GM03348 (cell line): ENCODE measurements around the gene MARCHF9.
A peak's percentile ranks its signal among the peaks of the same experiment; 100 is the strongest.
"Not testable (repeated sequence)": the region's sequence is repeated elsewhere in the genome, so short reads cannot be mapped to it uniquely, and the experiment has no call there.

Experiments used
- DNase-seq: peaks from one replicate; pipeline ENCODE4 v3.0.0; 2012; ENCODE audit warnings: low spot score

MARCHF9 gene

DNA sequence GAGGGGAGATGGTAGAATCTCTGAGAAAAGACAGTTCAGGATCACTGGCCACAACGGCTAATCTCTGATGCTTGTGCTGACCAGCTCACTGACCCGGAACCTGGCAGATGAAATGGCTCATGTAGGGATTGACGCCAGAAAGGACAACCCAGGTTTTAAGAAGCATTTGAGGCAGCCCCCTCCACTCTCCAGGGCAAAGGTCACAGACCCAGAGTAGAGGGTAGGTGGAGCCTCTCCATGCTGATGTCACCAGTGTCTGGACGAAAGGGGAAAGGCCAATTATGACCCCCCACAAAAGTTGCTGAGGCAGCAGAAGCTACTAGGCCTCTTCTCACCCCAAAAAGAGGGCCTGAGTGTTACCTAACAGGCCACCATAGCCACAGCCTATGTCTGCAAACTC, 15.8 kb downstream of the MARCHF9 start:
- no peak for DNase-seq

DNA sequence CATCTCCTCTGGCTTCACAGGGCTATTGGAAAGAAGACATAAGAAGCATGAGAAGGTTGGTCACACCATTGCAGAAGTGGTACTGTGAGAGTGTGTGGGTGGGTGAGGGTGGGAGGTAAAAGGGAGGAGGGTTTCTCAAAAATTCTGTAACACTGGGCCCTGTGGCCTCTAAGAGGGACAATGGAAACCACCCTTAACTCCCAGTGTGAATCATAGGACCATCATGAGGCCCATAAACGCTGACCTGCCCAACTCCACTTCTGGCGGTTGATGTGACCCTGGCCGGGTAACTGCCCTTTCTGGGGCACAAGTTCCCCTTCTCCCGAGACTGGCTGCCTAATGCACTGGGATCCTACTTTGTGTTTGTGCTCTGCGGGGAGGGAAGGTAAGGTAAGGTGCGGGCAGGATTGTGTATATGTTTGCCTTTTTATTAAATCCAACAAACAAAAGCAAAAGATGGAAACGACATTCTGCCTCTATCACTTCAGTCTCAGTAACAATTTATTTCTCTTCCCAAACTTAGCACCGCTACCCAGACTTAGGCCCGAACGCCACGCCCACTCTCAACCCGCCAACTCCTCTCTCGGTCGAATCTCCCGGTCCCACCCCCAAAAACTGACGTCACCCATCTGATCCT, 16.5 kb downstream of the MARCHF9 start:
- peak; percentile 94 for DNase-seq

DNA sequence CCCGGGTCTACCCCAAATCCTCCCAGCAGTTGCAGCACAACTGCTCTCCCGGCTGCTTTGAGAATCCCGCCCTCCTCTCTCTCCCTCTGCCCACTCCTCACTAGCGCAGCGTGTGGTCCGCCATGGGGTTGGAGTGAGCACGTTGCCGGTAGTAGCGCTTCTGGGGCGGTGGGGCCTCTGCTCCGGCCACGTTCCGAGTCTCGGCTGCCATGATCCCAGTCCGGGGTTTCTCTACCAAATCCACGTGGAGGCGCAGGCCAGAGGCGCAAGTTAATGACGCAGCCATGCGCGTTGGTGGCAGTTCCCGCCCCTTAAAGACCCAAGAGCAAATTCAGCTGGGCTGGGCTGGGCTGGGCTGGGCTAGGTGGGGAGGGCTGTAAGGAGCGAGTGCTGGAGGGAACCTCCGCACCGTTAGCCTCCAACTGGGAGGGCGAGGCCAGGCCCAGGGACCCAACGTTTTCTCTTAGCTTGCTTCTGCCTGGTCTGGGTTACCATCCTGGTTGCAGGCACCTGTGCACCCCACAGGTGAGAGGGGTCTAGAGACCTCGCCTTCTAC, 17.0 kb downstream of the MARCHF9 start, which contains the start of gene METTL1:
METTL1 (minus strand) TSS at position 233 of the 556 bp plus-strand sequence; CDS start at position 211, 22 bp downstream.
- peak; percentile 95 for DNase-seq

DNA sequence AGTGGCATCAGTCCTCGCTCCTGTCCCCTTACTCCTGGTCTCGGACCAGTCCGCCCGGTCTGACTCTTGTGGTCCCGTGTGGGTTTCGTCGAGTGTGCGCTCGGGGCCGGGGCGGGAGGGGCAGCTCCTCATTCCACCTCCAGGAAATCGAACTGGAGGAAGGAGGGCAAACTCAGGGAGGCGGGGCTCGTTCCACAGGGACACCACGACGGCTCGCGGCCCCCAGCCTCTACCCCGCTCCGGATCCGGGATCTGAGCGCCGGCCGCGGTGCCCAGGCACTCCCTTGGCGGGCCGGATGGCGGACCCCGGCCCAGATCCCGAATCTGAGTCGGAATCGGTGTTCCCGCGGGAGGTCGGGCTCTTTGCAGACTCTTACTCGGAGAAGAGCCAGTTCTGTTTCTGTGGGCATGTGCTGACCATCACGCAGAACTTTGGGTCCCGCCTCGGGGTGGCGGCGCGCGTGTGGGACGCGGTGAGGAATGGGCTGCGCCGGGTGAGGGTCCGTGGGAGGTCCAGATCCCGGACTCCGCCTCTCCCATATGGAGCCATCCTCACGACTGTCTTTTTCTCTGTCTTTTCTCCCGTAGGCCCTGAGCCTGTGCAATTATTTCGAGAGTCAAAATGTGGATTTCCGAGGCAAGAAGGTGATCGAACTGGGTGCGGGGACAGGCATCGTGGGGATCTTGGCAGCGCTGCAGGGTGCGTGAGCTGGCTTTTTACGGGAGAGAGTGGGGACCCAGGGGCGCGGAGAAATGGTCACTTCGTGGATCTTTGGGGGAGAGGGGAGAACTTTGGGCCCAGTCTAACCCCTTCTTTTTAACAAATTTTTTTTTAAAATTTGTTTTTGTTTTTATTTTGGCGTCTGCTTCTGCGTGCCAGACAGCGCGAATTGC, 17.8 kb downstream of the MARCHF9 start, which contains the start of gene EEF1AKMT3:
EEF1AKMT3 (plus strand) TSS at position 186 of the 894 bp plus-strand sequence; CDS start at position 297, 111 bp downstream.
- peak; percentile 81 for DNase-seq

DNA sequence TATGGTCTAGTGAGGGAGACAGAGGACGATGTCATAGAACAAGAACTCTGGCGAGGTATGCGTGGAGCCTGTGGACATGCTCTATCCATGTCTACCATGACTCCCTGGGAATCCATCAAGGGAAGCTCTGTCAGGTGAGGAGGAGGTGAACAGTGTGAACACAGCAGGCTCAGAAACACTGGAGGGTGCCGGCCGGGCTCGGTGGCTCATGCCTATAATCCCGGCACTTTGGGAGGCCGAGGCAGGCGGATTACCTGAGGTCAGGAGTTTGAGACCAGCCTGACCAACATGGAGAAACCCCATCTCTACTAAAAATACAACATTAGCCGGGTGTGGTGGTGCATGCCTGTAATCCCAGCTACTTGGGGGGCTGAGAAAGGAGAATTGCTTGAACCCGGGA, 19.7 kb downstream of the MARCHF9 start:
- not testable (repeated sequence) for DNase-seq

DNA sequence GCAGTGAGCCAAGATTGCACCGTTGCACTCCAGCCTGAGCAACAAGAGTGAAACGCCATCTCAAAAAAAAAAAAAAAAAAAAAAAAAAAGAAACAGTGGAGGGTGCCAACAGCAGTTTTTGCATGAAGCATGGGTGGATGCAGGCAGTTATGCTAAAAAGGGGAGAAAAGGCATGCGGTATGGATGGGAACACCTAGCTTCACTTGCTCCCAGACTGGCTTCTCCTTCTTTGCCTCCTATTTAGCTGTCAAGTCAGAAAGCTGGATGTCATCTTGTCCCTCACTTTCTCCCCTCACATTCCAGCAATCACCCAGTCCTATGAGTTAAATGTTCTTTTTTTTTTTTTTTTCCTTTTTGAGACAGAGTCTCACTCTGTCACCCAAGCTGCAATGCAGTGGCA, 20.1 kb downstream of the MARCHF9 start:
- DNase-seq, result no peak

DNA sequence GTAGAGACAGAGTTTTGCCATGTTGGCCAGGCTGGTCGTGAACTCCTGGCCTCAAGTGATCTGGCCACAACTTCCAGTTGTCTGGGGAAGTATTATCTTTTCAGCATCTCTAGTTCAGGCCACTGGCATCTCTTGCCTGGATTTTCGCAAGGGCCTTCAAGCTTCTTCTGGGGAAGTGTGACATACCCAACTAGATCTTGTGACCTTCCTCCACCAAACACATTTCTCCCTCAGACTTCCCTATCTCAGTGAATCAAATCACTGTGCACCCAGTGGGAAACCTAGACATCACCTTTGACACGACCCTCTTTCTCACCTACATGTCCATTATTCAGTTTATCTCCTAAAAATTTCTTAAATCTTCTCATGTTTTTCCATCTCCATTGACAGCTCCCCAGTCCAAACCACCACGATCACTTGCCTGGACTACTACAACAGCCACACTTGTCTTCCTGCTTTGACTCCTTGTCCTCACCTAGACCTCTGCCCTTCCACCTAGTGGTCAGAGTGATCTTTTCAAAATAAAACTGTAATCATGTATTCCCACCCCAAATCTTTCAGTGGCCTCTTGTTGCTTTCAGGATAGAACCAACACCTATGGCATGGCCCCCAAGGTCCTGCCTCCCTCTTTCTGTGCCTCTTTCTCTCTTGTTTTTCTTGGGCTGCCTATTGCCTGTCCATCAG, 20.8 kb downstream of the MARCHF9 start:
- no peak for DNase-seq

DNA sequence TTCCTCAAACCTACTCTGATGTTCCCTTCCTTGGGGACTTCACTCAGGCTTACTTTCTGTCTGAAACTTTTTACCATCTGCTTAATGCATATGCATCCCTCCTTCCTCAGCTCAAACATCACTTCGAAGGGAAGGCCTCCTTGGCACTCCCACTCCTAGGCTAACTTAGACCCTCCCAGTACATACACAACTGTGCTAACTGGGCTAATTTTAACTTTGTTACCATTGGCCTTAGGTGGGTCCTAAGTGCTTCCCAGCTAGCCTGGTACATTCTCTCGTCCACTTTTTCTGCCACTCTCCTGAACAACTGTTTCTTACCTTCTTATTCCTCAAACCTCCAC, 21.3 kb downstream of the MARCHF9 start:
- DNase-seq, result no peak

DNA sequence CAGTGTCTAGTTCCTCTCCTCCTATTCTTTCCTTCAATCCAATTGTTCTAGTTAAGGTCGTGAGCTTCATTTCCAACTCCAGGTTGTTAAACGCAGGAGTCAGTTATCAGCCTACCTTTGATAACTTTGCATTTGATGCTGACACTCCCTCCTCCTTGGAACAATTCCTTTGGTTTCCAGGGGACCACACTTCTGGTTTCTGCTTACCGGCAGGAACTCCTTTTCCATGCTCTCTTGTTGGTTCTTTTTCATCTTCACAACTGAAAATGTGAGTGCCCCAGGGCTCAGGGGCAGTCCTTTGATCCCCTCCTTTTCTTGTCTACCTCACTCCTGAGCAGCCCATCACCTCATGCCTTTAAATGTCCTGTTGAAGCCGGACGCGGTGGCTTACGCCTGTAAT, 22.5 kb downstream of the MARCHF9 start:
- no peak for DNase-seq

DNA sequence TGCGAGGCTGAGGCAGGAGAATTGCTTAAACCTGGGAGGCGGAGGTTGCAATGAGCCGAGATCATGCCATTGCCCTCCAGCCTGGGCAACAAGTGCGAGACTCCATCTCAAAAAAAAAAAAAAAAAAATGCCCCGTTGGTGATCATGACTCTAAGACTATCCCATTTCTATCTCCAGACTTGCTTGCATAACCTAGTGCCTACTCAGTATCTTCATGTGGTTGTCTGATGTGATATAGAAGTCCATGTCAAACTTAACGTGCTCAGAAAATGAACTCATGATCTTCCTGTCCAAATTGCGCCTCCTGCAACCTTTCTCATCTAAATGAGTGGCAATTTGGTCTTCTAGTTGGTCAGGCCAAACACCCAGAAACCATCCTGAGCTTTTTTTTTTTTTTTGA, 23.0 kb downstream of the MARCHF9 start:
- DNase-seq, result no peak

DNA sequence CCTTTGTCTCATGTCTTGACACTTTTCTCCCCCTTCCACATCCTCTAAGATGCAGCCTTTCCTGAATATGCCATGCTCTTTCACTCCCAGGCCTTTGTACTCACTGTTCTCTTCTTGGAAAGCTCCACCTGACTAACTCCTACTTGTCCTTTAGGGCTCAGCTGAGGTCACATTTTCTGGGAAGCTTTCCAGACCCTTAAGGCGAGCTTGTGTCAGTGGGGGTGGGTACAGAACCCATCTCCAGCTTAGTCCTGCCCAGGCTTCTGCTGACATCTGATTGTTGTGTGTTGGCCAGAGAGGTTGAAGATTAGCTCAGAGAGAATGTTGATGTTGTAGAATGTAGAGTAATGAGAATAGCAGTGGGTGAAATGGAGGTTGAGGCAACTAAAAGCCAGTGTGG, 24.8 kb downstream of the MARCHF9 start:
- DNase-seq, result no peak

DNA sequence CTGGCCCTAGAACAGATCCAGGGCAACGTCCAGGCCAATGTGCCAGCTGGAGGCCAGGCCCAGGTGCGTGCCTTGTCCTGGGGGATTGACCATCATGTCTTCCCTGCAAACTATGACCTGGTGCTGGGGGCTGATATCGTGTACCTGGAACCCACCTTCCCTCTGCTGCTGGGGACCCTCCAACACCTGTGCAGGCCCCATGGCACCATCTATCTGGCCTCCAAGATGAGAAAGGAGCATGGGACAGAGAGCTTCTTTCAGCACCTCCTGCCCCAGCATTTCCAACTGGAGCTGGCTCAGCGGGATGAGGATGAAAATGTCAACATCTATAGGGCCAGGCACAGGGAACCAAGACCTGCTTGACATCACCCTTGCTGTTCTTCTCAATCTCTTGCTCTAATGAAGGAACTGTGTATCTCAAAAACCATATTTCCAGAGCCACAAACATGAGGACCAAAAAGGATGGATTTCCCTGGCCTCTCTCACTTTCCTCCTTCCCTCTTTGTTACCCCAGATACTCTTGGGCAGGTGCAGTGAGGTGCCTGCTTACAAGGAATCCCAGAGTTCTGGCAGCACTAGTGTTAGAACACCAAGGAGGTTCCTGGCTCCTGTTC, 25.5 kb downstream of the MARCHF9 start:
- no peak for DNase-seq

DNA sequence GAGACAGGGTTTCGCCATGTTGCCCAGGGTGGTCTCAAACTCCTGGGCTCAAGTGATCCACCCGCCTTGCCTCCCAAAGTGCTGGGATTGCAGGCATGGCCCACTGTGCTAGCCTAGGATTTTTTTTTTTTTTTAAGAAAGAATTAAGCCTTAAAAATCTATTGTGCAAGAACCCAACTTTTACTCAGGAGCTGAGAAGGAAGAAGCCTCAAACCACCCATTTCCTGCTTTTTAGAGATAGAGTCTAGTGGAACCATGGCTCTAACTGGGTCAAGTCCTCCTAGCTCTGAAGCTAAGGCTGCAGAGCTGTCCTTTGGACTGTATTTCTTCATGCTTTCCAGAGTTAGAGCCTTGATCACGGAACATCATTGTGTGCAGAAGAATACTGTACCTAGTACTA, 26.3 kb downstream of the MARCHF9 start:
- no peak for DNase-seq

DNA sequence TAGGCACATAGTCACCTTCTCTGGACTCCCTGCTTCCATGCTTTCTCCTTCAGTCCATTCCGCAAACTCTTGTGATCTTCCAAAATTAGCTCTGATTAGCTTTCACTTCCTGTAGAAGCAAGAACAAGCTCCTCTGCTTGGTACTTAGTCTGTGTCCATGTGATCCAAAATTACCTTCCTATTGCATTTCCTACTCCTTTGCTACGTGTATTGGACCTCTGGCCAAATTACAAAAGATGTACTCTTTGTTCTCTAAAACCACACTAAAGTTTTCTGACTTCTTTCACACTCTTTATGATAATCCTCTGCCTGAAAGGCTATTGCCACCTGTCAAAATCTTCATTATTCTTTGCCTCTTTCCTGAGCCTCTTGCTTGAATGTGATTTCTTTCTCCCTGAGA, 26.9 kb downstream of the MARCHF9 start:
- DNase-seq, result no peak

DNA sequence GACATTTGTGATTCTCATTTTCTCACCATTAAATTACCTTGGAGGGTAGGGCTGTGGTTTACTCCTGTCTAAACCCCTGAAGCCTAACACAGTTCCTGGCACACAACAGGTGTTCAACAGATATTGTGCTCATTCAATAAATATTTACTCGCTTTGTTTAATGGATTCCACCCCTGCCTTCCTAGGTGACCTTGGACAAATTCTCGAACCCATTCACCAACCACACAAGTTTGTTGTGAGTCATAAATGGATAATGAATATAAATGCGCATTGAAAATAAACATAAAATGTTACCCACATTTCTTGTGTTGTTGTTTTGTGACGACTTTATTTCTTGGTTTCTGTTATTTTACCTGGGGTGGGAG, 27.3 kb downstream of the MARCHF9 start:
- DNase-seq, result no peak

DNA sequence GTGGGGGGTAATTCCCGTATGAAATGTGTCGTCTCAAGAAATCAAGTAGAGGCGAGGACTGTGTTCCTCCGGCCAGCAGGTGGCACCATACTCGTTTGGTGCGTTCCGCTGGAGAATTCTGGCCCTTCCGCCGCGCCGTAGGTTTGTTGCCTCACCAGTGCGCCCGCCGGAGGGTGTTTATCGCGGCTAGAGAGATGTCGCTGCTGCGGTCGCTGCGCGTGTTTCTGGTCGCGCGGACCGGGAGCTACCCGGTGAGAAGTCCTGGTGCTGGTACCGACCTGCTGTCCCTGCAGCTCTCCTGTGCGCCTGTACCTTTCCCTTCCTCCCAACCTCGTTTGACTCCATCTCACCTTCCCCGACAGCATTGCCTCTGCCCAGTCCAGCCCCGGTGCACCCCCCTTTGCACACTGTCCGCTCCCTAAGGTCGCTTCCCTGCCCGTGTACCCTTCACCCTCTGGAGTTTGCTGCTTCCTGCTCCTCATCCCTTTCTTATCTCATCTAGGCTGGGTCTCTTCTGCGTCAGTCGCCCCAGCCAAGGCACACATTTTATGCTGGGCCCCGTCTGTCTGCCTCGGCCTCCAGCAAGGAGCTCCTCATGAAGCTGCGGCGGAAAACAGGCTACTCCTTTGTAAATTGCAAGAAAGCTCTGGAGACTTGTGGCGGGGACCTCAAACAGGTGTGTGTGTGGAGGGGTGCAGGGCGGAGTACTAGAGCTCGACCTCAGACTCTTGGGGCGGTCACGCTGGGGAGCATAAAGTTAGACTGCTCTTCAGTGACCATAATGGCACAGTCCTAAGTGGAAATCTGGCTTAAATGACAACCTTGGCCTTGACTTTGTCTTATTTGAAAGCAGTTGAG, 27.9 kb downstream of the MARCHF9 start, which contains the start of gene TSFM:
TSFM (plus strand) TSS at position 180 of the 858 bp plus-strand sequence; CDS start at position 195, 15 bp downstream.
- DNase-seq, result peak; percentile 90

DNA sequence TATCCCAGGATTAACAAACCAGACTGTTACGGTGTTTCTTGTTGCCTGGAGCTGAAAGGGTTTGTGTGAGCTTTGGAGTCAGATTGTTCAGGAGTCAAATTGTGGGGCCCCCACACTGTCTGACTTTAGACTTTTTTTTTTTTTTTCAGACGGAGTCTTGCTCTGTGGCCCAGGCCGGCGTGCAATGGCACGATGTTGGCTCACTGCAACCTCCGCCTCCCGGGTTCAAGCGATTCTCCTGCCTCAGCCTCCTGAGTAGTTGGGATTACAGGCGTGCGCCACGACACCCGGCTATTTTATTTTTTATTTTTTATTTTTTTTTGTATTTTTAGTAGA, 28.5 kb downstream of the MARCHF9 start:
- no peak for DNase-seq

DNA sequence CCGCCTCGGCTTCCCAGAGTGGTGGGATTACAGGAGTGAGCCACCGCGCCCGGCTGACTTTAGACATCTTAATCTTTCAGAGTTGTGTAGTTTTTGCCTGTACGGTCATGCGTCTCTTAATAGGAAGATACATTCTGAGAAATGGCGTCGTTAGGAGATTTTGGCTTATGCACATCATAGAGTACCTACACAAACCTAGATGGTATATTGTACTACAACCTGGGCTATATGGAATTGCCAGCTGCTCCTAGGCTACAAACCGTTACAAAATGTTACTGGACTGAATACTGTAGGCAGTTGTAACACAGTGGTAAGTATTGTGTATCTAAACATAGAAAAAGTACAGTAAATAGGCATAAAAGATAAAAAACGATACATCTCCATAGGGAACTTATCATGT, 29.0 kb downstream of the MARCHF9 start:
- DNase-seq, result no peak

DNA sequence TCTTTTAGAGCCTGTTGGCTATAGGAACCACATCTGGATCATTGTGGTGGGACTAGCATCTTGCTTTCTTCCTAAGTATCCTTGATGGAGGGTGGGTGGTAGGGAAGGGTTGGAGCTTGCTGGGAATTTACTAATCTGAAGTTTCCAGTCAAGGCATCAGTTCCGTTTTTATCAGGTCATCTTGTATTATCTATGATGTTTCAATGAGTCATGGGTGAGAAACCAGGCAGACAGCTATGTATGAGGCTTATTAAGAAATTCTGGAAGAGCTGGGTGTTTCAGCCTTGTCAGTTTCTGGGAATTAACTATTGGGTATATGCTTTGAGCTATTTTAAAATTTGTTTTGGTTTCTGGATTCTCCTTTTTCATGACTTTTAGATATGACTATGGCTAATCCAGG, 39.0 kb downstream of the MARCHF9 start:
- DNase-seq, result peak; percentile 79

DNA sequence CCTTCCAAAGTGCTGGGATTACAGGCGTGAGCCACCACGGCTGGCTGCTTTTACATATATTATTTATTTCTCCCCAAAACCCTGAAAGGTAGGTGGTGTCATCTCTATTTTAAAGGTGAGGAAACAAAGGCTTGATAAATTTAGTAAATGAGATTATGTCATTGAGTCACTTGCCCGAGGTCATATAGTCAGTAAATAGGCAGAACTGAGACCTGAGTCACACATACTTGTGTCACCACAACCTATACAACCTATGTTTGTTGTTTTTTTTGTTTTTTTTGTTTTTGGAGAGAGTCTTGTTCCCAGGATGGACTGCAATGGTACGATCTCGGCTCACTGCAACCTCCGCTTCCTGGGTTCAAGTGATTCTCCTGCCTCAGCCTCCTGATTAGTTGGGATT, 40.5 kb downstream of the MARCHF9 start:
- DNase-seq, result no peak

DNA sequence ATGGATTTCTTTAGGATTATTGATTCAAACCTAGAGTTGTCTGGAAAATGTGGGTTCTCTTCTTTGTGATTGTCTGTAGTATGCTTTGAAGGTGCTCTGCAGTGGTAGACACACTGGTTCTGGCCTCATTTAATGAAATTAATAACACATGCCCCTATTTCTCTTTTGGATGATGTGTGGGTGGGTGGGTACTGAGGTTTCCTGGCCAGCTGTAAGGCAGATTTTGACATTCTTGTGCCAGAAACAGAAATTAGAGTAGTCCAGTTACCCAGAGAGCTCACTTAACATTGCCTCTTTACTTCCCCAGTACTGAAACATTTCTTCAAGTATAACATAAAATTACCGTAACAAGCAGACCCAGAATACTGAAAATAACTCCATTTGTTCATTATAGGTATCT, 42.1 kb downstream of the MARCHF9 start:
- peak; percentile 38 for DNase-seq
